Measurements from ENCODE around the gene ZGLP1. TPM values are rescaled to one million over a fixed set of nuclear protein-coding genes. Genes with fewer than 3 reads are reported as not detected.

The ZGLP1 gene
- total RNA-seq, 1 donor from 2014 or later, result 1.4 TPM

- DNase-seq, result no peak
Observed at GRCh38 chr19:10274589-10274988, 35.0 kb downstream of the ZGLP1 start.

GRCh38 chr19:10271543-10272086, 38.0 kb downstream of the ZGLP1 start:
- DNase-seq, result peak; percentile 56

- DNase-seq, result peak; percentile 97
Observed at GRCh38 chr19:10270616-10271394, 38.8 kb downstream of the ZGLP1 start, which contains the start of gene ICAM1. TSS of gene ICAM1 (plus strand) at chr19:10271120. CDS start at chr19:10271160, 40 bp downstream.

GRCh38 chr19:10270180-10270615, 39.4 kb downstream of the ZGLP1 start:
- peak; percentile 55 for DNase-seq

GRCh38 chr19:10269333-10270179, 40.1 kb downstream of the ZGLP1 start:
- DNase-seq, result peak; percentile 95

GRCh38 chr19:10268071-10268470, 41.5 kb downstream of the ZGLP1 start:
- peak; percentile 77 for DNase-seq

- no peak for DNase-seq
Observed at GRCh38 chr19:10266706-10267105, 42.9 kb downstream of the ZGLP1 start.

- no peak for DNase-seq
Observed at GRCh38 chr19:10262771-10263170, 46.8 kb downstream of the ZGLP1 start.

GRCh38 chr19:10260141-10260584, 49.5 kb downstream of the ZGLP1 start:
- DNase-seq, result no peak

- DNase-seq, result peak; percentile 96
Observed at GRCh38 chr19:10259162-10259905, 50.3 kb downstream of the ZGLP1 start.

- no peak for DNase-seq
Observed at GRCh38 chr19:10258080-10258710, 51.4 kb downstream of the ZGLP1 start.

GRCh38 chr19:10256970-10257615, 52.5 kb downstream of the ZGLP1 start:
- DNase-seq, result no peak

GRCh38 chr19:10256551-10256950, 53.1 kb downstream of the ZGLP1 start:
- no peak for DNase-seq

GRCh38 chr19:10255358-10255757, 54.3 kb downstream of the ZGLP1 start:
- no peak for DNase-seq

Other genes starting within 250 kb of the ZGLP1 start
- gene SHFL, start 223.5 kb downstream of the ZGLP1 start, total RNA-seq, result 29.4 and 31.6 TPM in 2 replicates
- gene ANGPTL6, start 207.1 kb downstream of the ZGLP1 start, total RNA-seq, result 0.28 and 0.68 TPM in 2 replicates
- 23.4 and 25.4 TPM in 2 replicates for gene PPAN, start 203.5 kb downstream of the ZGLP1 start, total RNA-seq
- 2.6 and 4.6 TPM in 2 replicates for gene P2RY11, start 198.1 kb downstream of the ZGLP1 start, total RNA-seq
- gene EIF3G, start 189.9 kb downstream of the ZGLP1 start, total RNA-seq, result 307 and 366 TPM in 2 replicates
- gene DNMT1, start 114.9 kb downstream of the ZGLP1 start, total RNA-seq, result 37.9 and 67.9 TPM in 2 replicates
- gene S1PR2, start 78.5 kb downstream of the ZGLP1 start, total RNA-seq, result 0.70 and 0.85 TPM in 2 replicates
- gene MRPL4, start 57.6 kb downstream of the ZGLP1 start, total RNA-seq, result 19.9 and 44.6 TPM in 2 replicates
- gene ICAM1, start 38.7 kb downstream of the ZGLP1 start, total RNA-seq, result 21.3 and 59.7 TPM in 2 replicates
- 0.79 and 0.85 TPM in 2 replicates for gene ICAM4, start 22.9 kb downstream of the ZGLP1 start, total RNA-seq
- 0.09 and 0.17 TPM in 2 replicates for gene ICAM5, start 19.9 kb downstream of the ZGLP1 start, total RNA-seq
- 18.7 and 25.4 TPM in 2 replicates for gene FDX2, start 6.2 kb upstream of the ZGLP1 start, total RNA-seq
- 13.3 and 30.9 TPM in 2 replicates for gene RAVER1, start 23.7 kb upstream of the ZGLP1 start, total RNA-seq
- gene ICAM3, start 29.8 kb upstream of the ZGLP1 start, total RNA-seq, result 7.2 and 9.4 TPM in 2 replicates
- gene TYK2, start 70.8 kb upstream of the ZGLP1 start, total RNA-seq, result 95.6 and 110 TPM in 2 replicates
- gene CDC37, start 93.7 kb upstream of the ZGLP1 start, total RNA-seq, result 367 and 370 TPM in 2 replicates
- 2.2 and 5.3 TPM in 2 replicates for gene PDE4A, start 110.7 kb upstream of the ZGLP1 start, total RNA-seq
- gene KEAP1, start 193.5 kb upstream of the ZGLP1 start, total RNA-seq, result 125 and 147 TPM in 2 replicates
- gene S1PR5, start 207.6 kb upstream of the ZGLP1 start, total RNA-seq, result under 0.01 TPM in 1 of 2 replicates, not detected in the other
- gene ATG4D, start 234.1 kb upstream of the ZGLP1 start, total RNA-seq, result 9.5 and 12.6 TPM in 2 replicates

All from dermis blood vessel endothelial cell (primary cell).